ENCODE measurements around the gene GNLY.
A peak's percentile ranks its signal among the peaks of the same experiment; 100 is the strongest.

Gene GNLY

DNA sequence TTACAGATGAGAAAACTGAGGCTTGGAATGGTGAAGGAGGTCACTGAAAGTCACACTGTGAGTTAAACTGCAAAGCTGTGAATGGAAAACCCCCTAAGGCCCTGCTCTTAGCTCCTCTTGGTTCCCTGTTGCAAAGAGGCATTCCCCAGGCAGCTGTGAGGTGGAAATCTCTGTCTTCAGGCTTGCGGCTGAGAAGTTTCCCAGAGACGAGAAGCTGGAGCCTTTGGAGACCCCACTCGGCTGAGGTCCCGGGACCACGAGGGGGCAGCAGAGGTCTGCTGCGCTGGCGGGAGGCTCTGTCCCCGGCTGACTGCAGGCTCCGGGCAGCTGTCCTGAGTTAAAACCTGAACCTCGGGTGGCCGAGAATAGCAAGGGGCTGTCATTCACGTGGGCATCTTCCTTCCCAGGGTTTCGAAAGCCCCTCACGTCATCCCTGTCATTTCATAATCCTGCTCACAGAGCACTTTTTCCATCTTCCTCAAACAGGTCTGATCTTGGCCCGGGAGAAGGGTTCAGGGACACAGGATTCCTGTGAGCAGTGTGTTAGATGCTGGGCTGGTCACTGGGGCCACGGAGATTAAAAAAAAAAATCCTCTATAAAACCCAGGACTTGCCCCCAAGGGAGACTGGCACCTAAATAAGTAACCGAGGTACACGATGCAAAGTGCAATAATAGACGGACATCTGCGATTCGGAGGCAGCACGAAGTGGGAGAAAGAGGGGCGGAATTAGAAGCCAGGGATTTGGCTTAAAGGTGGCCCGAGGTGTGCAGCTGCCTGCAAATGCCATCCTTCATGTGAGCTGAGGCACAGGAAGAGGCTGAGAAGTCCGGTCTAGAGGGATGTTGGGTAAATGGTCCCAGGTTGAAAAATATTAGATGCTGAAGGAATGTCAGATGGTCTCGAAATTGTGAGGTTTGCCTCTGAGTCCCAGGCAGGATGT lies 35.0 kb downstream of the GNLY start:
- peak; percentile 87 for DNase-seq (ENCODE audit: low read depth)

- DNase-seq (ENCODE audit: low read depth) = no peak
Measured at GRCh38 chr2:85729825-85730510, 35.8 kb downstream of the GNLY start.

- DNase-seq (ENCODE audit: low read depth) = no peak
Measured at GRCh38 chr2:85730686-85731230, 36.6 kb downstream of the GNLY start.

GRCh38 chr2:85731606-85732005 lies 37.4 kb downstream of the GNLY start:
- no peak for DNase-seq (ENCODE audit: low read depth)

- DNase-seq (ENCODE audit: low read depth) = peak; percentile 36
Measured at GRCh38 chr2:85732467-85733120, 38.4 kb downstream of the GNLY start.

- DNase-seq (ENCODE audit: low read depth) = peak; percentile 71
Measured at GRCh38 chr2:85733121-85733960, 39.2 kb downstream of the GNLY start.

DNA sequence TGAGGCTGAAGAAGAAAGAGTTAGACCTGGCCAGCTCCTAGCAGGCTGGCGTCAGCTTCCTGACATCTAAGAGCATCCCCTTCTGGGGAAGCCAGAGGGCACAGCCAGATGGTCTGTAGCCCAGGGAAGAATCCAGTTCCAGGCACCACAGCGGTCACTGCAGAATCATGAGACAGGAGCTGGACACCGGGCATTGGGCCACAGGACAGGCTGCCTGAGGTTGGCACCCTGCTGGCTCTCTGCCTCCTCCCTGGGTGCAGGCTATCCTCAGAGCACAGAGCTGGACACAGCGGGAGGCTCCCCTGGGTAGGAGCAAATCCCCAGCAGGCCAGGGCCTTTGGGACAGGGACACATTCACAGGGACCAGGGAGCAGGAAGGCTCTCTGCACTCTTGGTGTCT lies 39.9 kb downstream of the GNLY start:
- no peak for DNase-seq (ENCODE audit: low read depth)

DNA sequence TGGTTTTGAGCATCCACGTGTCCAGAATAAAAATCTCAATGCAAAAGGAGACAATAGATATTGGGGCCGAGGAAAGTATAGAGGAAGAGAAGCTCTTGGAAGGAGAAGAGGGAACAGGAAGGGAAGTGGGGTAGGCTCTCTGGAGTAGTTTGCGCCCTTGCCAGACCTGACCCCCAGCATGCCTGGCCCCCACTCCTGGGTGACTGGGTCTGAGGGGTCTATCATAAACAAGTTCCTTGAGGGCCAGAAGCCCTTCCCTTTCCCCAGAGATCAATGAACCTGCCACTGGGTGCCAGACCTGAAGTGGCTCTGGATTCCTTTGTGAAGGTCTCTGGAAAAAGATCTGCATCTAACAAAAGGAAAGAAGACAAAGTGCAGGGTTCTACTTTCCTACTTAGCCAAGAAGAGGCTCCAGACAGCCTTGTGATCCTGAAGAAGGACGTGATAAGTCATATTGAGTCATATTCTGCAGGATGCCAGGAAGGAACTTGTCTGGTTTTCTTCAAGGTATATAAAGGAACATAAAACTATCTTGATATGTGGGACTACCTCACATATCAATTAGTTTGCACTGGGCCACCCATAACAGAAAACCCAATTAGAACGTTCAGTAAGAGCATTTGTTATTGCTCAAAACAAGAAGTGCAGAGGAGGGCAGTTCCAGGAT lies 40.9 kb downstream of the GNLY start:
- DNase-seq (ENCODE audit: low read depth) = no peak

- no peak for DNase-seq (ENCODE audit: low read depth)
Measured at GRCh38 chr2:85735691-85736090, 41.5 kb downstream of the GNLY start.

GRCh38 chr2:85736456-85737355 lies 42.5 kb downstream of the GNLY start:
- DNase-seq (ENCODE audit: low read depth) = peak; percentile 38

DNA sequence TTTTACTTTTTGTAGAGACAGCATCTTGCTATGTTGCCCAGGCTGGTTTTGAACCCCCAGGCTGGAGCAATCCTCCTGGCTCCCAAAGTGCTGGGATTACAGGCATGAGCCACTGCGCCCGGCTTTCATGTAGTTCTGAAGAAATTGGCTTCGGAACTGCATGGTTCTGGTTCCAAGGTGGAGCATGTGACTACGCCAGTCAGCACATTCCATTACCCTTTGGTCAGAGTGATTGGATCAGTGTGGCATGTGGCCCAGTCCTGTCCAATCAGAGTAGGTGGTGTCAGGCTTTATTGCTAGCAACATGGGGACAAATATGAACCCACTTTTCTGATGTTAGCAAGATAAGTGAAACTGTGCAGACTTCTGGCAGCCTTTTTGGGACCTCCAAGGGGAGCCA lies 43.3 kb downstream of the GNLY start:
- peak; percentile 97 for DNase-seq (ENCODE audit: low read depth)

DNA sequence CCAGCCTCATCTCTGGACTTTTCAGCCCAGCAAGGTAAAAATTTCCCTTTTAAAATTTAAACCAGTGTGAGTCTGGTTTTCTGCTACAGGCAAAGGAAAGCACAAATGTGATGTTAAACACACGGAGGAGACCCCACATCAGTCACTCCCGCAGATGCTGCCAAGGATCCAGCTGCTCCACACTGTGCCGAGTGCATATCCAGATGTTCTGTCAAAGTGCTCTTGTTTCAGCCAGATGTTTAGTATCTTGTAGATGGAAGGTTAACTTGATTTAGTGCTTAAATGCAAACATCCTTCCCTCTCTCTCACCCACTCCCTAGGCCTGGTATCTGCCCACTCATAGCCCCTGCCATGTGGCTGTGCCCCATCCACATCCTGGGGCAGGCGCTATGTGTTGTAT lies 43.8 kb downstream of the GNLY start:
- DNase-seq (ENCODE audit: low read depth) = no peak

GRCh38 chr2:85740193-85740592 lies 46.0 kb downstream of the GNLY start:
- no peak for DNase-seq (ENCODE audit: low read depth)

DNA sequence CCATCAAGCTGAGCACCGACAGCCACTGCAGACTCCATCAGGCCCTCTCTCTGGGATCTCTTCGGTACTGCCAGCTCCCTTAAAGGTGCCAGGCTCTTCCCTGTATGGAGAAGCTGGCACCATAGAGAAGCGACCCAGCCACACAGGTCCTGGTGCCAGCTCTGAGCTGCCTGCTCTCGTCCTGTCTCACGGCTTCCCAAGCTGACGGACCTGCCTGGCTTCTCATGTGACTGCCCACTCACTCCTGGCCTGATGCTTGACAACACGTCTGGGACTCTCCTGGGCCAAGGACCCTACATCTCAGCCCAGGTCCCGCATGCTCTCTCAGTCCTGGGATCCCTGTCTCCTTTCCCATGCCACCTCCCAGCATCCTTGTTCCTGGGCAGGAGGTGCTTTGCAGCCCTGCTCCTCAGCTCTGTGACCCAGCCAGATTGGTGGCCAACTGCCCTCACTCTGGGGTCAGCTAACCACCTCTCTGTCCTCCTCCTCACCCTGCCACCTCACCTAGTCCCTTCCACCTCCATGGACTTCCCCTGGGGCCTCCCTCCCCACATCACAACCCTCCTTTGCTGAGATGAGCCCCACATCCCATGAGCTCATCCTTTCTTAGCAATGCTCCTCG lies 47.2 kb downstream of the GNLY start:
- DNase-seq (ENCODE audit: low read depth) = no peak

DNA sequence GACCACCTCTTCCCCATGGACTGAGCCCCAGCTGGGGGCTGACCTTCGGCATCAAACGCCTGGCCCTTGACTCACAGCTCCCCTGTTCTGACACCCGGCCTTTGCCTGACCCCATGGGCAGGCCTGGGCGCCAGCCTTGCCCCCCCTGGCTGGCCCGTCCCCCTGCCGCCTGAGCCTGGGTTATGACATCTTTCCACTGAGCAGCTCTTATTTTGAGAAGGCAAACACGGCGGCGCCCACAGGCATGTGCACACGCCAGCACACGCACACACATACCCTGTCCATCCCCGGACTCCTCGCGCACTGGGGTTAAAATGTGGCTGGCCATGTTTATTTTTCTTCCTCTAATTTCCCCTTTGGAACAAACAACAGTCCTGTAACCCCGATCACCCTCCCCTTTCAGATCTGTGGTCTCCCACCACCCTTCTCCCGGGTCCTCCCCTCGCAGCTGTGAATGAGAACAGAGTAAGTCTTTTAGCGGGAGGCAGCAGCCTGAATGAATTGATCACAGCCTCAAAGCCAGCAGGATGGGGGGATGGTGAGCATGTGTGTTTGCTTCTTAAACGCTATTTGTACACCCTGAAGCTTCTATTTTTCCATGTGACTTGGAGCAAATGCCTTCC lies 47.8 kb downstream of the GNLY start:
- DNase-seq (ENCODE audit: low read depth) = peak; percentile 98

DNA sequence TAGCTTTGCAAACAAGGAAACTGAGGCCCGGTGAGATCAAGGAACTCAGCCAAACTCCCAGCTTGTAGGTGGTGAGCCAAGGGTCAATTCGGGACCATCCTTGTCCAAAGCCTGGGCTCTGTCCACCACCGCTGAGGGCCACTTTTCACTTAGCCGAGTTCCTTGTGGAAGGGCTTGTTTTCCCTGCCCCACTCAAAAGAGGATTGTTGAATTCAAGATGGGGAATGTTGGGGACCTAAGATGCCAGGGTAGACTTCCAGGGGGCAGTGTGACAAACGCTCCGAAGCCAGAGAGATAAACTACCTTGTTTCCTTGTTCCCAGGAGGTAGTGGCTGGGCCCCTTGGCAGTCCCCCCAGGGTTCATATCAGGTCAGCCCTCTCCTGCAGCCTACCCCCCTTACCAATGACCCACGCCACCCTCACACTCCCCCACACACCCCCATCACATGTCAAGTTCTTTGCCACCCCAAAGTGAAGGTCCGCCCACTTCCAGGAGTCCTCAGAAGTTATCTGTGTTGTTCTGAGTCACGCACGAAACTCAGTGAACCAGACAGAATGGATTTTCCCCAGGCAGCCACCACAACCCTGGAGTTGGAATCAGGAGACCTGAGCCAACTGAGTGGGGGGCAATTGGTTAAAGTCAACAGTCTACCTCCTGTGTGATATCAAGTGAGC lies 49.3 kb downstream of the GNLY start:
- no peak for DNase-seq (ENCODE audit: low read depth)

- no peak for DNase-seq (ENCODE audit: low read depth)
Measured at GRCh38 chr2:85744055-85744454, 49.9 kb downstream of the GNLY start.
